Activated CD8-positive, alpha-beta memory T cell treated with anti-CD3 and anti-CD28 coated beads, Interleukin-2, amount 50 U/mL, for 1 hour (primary cell): ENCODE results near the gene TNFSF13B.

Experiments used
- DNase-seq: peaks from one replicate; pipeline ENCODE4 v3.0.0-alpha.2; 2020; ENCODE audit errors: extremely low read depth

TNFSF13B gene

DNA sequence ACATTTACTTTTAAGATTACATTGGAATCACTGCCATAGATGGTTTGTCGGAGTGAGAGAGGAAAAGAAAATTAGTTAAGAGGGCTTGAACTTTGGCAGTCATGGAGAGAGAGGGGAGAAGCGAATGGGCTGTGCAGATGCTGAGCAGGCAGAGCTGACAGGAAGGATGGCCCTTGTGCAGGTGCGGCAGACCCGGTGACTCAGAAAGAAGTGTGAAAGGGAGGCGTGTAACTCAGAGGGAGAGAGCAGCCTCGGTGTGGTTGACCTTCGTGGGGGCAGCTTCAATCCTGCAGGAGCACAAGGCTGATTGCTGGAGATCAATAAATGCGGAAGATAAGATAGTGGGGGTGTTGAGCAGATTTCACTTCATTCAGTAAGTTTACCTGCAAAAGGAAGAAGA lies 76.9 kb downstream of the TNFSF13B start:
- no peak for DNase-seq

DNA sequence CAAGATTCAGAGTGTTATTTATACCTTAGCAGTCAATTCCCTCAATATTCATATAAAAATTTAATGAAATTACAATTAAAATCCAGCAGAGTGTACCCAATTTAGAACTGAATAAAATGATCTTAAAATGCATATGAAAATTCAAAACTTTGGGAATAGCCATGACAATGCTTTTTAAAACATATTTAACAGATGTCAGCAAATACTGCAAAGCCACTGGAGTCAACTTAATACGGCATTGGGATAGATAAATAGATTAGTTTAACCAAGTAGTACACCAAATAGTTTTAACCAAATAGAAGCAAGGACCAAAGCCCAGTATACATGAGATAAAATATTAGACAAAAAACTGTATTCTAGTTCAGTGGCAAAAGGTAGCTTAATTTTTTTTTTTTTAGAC lies 79.8 kb downstream of the TNFSF13B start:
- DNase-seq: no peak

GRCh38 chr13:108350579-108350978 lies 81.1 kb downstream of the TNFSF13B start:
- DNase-seq: no peak

DNA sequence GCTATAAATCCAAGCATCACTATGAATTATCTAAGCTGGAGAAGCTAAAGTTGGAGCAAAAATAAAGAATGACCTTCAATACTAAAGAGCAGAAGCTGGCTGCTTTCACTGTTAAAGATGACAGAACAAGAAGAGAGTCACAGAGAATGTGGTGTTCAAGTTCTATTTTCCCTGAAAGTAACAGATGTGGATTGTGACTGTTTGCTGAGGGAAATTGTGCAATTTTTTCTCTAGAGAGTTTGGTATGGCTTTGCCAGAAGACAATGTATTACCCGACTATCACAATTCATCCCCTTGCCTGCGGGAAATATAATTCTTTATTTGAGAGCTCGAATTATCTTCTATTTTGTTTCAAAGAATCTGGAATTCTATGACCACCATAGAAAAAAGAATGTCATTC lies 83.1 kb downstream of the TNFSF13B start:
- DNase-seq: no peak

- DNase-seq: no peak
Observed at GRCh38 chr13:108357228-108357627, 87.7 kb downstream of the TNFSF13B start.
